Hepatocyte (in vitro differentiated cells): ENCODE measurements around the gene PDXDC1.
"Not testable (repeated sequence)": the region's sequence is repeated elsewhere in the genome, so short reads cannot be mapped to it uniquely, and the experiment has no call there.

ENCODE experiments used
- EZH2 ChIP-seq: fragments of 200-600 bp; sonication (generic); IDR thresholded peaks from 2 replicates; pipeline ENCODE4 v1.6.1; 2016; ENCODE audit warnings: antibody characterized with exemption, mild to moderate bottlenecking, borderline replicate concordance
- EZH2phosphoT487 ChIP-seq: fragments of 200-600 bp; sonication (generic); IDR thresholded peaks from one replicate; pipeline ENCODE4 v1.6.1; 2018; ENCODE audit warnings: antibody characterized with exemption, mild to moderate bottlenecking, low read depth, moderate library complexity; ENCODE audit not compliant: unreplicated experiment, severe bottlenecking
- TF ChIP-seq, protein P1 (sequence below): fragments of 200-600 bp; sonication (generic); IDR thresholded peaks from 2 replicates; pipeline ENCODE4 v1.5.1; 2016; ENCODE audit warnings: antibody characterized with exemption, mild to moderate bottlenecking; ENCODE audit not compliant: poor library complexity

DNA sequence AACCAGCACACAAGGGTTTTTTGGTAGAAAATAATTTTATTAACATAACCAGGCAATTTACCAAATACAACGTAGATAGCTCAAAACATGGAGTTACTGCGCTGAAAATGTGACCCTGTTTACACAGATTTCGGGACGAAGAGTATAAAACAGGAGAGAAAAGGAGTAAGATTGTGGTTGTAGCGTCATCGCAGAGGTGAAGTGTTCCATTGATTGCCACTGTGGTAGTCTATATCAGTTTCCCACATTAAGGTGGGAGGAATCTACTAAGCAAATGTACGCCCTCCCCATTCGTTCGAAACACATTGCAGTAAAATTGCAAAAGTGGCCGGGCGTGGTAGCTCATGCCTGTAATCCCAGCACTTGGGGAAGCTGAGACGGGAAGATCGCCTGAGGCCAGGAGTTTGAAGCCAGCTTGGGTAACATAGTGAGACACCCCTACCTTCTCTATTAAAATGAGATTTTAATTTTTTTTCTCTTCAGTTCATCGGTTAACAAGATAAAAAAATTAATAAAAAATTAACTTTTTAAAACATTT, 972 bp upstream of the PDXDC1 start:
- TF ChIP-seq, protein P1, sequence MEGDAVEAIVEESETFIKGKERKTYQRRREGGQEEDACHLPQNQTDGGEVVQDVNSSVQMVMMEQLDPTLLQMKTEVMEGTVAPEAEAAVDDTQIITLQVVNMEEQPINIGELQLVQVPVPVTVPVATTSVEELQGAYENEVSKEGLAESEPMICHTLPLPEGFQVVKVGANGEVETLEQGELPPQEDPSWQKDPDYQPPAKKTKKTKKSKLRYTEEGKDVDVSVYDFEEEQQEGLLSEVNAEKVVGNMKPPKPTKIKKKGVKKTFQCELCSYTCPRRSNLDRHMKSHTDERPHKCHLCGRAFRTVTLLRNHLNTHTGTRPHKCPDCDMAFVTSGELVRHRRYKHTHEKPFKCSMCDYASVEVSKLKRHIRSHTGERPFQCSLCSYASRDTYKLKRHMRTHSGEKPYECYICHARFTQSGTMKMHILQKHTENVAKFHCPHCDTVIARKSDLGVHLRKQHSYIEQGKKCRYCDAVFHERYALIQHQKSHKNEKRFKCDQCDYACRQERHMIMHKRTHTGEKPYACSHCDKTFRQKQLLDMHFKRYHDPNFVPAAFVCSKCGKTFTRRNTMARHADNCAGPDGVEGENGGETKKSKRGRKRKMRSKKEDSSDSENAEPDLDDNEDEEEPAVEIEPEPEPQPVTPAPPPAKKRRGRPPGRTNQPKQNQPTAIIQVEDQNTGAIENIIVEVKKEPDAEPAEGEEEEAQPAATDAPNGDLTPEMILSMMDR: not testable (repeated sequence)
- not testable (repeated sequence) for TF ChIP-seq EZH2, EZH2phosphoT487
